Measurements from ENCODE around the gene SUPT20HL1. TPM values are rescaled to one million over a fixed set of nuclear protein-coding genes. Genes with fewer than 3 reads are reported as not detected.
"Not testable (repeated sequence)": the region's sequence is repeated elsewhere in the genome, so short reads cannot be mapped to it uniquely, and the experiment has no call there.

Gene SUPT20HL1
- total and polyA plus RNA-seq, 4 donors, result not detected

- WGBS, 2 donors, result 89 to 97% methylated on average over 14 of the region's 14 CpGs
- ATAC-seq (ENCODE audit: insufficient read depth, low FRiP score) (no peak), DNase-seq (no peak)
- H3K4me3 ChIP-seq, result no peak overlapping the region
- H3K27me3 ChIP-seq (ENCODE audit: control insufficient read depth in 3 of 3, insufficient read depth in 3 of 3, low read length in 2 of 3), result peaks cover 0 to 37% (median 17%) of the 10 kb centered on the region in 3 donors
- TF ChIP-seq, protein P1, sequence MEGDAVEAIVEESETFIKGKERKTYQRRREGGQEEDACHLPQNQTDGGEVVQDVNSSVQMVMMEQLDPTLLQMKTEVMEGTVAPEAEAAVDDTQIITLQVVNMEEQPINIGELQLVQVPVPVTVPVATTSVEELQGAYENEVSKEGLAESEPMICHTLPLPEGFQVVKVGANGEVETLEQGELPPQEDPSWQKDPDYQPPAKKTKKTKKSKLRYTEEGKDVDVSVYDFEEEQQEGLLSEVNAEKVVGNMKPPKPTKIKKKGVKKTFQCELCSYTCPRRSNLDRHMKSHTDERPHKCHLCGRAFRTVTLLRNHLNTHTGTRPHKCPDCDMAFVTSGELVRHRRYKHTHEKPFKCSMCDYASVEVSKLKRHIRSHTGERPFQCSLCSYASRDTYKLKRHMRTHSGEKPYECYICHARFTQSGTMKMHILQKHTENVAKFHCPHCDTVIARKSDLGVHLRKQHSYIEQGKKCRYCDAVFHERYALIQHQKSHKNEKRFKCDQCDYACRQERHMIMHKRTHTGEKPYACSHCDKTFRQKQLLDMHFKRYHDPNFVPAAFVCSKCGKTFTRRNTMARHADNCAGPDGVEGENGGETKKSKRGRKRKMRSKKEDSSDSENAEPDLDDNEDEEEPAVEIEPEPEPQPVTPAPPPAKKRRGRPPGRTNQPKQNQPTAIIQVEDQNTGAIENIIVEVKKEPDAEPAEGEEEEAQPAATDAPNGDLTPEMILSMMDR (IDR thresholded peaks at IDR 0.05; ENCODE audit: control extremely low read depth, extremely low read depth), result no peak
- H3K36me3 ChIP-seq (ENCODE audit: control insufficient read depth in 4 of 4, insufficient read depth in 4 of 4, low read length in 4 of 4), result no peaks in the 10 kb centered on the region
- H3K27ac ChIP-seq (ENCODE audit: low read depth in 1 of 2, low read length in 1 of 2), result no peak overlapping the region
- no peak overlapping the region for H3K9ac ChIP-seq (ENCODE audit: insufficient read depth in 1 of 2, low read length in 2 of 2)
- H3K4me1 ChIP-seq (ENCODE audit: control insufficient read depth in 5 of 5, insufficient read depth in 5 of 5, low read length in 5 of 5), result no peaks in the 10 kb centered on the region
- peaks cover 0 to 2% (median 0%) of the 10 kb centered on the region in 4 donors for H3K9me3 ChIP-seq (ENCODE audit: control insufficient read depth in 4 of 4, insufficient read depth in 3 of 4, low read length in 3 of 4)
Measured at GRCh38 chrX:24364851-24365538, 4.6 kb downstream of the SUPT20HL1 start.

DNA sequence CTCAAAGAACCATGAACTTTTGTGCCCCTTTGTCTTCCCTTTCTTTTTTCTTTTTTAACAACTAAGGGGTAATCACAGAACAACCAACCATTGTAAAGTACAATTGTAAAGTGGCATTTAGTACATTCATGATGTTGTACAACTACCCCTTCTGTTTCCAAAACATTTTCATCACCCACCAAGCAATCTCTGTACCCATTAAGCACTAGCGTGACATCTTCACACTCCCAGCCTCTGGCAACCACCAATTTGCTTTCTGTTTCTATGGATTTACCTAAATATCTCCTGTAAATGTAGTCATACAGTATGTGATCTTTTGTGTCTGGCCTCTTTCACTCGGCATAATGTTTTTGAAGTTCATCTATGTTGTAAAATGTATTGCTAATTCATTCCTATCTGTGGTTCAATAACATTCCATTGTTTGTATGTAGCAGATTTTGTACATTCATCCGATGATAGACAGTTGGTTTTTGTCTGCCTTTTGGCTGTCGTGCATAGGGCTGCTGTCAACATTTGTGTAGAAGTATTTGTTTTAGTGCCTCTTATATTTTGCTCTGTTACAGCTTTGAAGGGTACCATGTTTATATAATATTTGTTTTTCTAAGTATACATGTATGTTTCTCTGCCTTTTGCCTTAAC, 6.4 kb downstream of the SUPT20HL1 start:
- H3K27me3 ChIP-seq (ENCODE audit: control insufficient read depth in 3 of 3, insufficient read depth in 3 of 3, low read length in 2 of 3), result peaks cover 0 to 49% (median 23%) of the 10 kb centered on the region in 3 donors
- not testable (repeated sequence) for H3K27ac ChIP-seq (ENCODE audit: low read depth in 1 of 2, low read length in 1 of 2); ATAC-seq (ENCODE audit: insufficient read depth, low FRiP score); H3K4me1 ChIP-seq (ENCODE audit: control insufficient read depth in 5 of 5, insufficient read depth in 5 of 5, low read length in 5 of 5); DNase-seq; H3K4me3 ChIP-seq; H3K9me3 ChIP-seq (ENCODE audit: control insufficient read depth in 4 of 4, insufficient read depth in 3 of 4, low read length in 3 of 4); H3K36me3 ChIP-seq (ENCODE audit: control insufficient read depth in 4 of 4, insufficient read depth in 4 of 4, low read length in 4 of 4); H3K9ac ChIP-seq (ENCODE audit: insufficient read depth in 1 of 2, low read length in 2 of 2)
- WGBS, 2 donors, result 80 to 94% methylated on average over 3 to 4 of the region's 4 CpGs

DNA sequence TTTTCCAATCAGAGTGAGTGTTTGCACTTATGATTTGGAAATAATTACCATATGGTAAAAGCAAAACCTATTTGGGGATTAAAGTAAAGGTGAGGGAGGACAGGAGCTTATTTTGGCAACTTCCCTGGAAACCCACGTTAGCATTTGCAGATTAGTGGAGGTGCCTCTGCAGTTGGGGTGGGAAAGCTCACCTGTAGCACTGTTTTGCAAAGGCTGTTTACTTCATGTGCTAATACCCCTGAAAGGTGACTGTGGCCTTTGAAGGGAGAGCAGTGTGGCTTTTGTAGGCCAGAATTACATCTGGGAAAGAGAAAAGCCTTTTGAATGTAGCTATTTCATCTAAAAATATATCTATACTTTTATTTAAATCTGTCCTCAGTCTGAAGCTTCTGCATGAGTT, 9.4 kb downstream of the SUPT20HL1 start:
- DNase-seq (no peak), ATAC-seq (ENCODE audit: insufficient read depth, low FRiP score) (no peak)
- Histone ChIP-seq H3K4me1 (ENCODE audit: control insufficient read depth in 5 of 5, insufficient read depth in 5 of 5, low read length in 5 of 5) (peaks cover 0 to 3% (median 0%) of the 10 kb centered on the region in 5 donors), H3K27ac (ENCODE audit: low read depth in 1 of 2, low read length in 1 of 2) (no peak overlapping the region), H3K36me3 (ENCODE audit: control insufficient read depth in 4 of 4, insufficient read depth in 4 of 4, low read length in 4 of 4) (no peaks in the 10 kb centered on the region), H3K4me3 (no peak overlapping the region), H3K27me3 (ENCODE audit: control insufficient read depth in 3 of 3, insufficient read depth in 3 of 3, low read length in 2 of 3) (peaks cover 0 to 52% (median 33%) of the 10 kb centered on the region in 3 donors), H3K9ac (ENCODE audit: insufficient read depth in 1 of 2, low read length in 2 of 2) (no peak overlapping the region), H3K9me3 (ENCODE audit: control insufficient read depth in 4 of 4, insufficient read depth in 3 of 4, low read length in 3 of 4) (peaks cover 0 to 3% (median 0%) of the 10 kb centered on the region in 4 donors)
- TF ChIP-seq, protein P1 (IDR thresholded peaks at IDR 0.05; ENCODE audit: control extremely low read depth, extremely low read depth), result no peak
- 38 to 64% methylated on average over 1 of the region's 1 CpG for WGBS, 2 donors

DNA sequence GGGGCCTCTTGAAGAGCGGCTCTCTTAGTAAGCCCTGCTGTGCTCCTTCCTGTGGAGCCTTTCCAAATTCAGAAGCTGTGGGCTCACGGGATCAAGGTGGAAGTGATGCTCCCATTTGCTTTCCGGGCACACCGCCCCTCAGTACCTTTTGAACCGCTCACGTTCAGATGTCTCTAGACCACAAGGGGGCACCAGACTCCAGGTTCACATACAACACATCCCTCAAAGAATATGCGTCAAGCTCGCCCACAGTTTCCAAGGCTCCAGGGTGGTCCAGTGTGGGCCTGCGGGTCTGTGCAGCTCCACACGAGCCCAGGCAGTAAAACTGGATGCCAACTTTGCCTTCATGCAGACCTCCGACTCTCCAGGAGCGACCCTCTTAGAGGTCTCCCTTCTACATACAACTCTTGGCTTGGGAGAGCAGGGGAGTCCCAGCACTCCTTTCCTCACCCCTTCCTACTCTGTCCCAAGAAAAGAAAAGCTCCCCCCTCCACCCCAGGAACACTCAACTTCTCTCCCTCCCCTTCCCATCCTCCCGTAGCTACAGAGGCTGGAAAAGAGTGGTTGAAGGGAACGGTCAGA, 11.0 kb downstream of the SUPT20HL1 start:
- Histone ChIP-seq H3K36me3 (ENCODE audit: control insufficient read depth in 4 of 4, insufficient read depth in 4 of 4, low read length in 4 of 4) (no peaks in the 10 kb centered on the region), H3K4me3 (no peak overlapping the region), H3K27me3 (ENCODE audit: control insufficient read depth in 3 of 3, insufficient read depth in 3 of 3, low read length in 2 of 3) (peaks cover 0 to 47% (median 33%) of the 10 kb centered on the region in 3 donors), H3K9ac (ENCODE audit: insufficient read depth in 1 of 2, low read length in 2 of 2) (no peak overlapping the region), H3K9me3 (ENCODE audit: control insufficient read depth in 4 of 4, insufficient read depth in 3 of 4, low read length in 3 of 4) (peaks cover 0 to 3% (median 0%) of the 10 kb centered on the region in 4 donors), H3K4me1 (ENCODE audit: control insufficient read depth in 5 of 5, insufficient read depth in 5 of 5, low read length in 5 of 5) (peaks cover 0 to 3% (median 0%) of the 10 kb centered on the region in 5 donors), H3K27ac (ENCODE audit: low read depth in 1 of 2, low read length in 1 of 2) (no peak overlapping the region)
- TF ChIP-seq, protein P1 (IDR thresholded peaks at IDR 0.05; ENCODE audit: control extremely low read depth, extremely low read depth), result peak; percentile 30
- DNase-seq, result peak; percentile 68 to 80 (median 72)
- 9 to 12% methylated on average over 14 of the region's 14 CpGs for WGBS, 2 donors
- ATAC-seq (ENCODE audit: insufficient read depth, low FRiP score), result peak; percentile 47
